ENCODE measurements around the gene GPAM.

- TF ChIP-seq POLR2A (IDR thresholded peaks at IDR 0.05) (no peak), CTCF (IDR thresholded peaks at IDR 0.05) (no peak), POLR2AphosphoS5 (IDR thresholded peaks at IDR 0.05; ENCODE audit: insufficient read depth in 1 of 2, low read depth in 1 of 2) (no peak)
Measured at GRCh38 chr10:112146799-112147198, 36.8 kb downstream of the GPAM start.

Measured in vagina (tissue), 2 donors.